Astrocyte of the cerebellum (primary cell): ENCODE data around the gene DPYSL5.

ENCODE experiments used
- DNase-seq: peaks from one replicate; pipeline ENCODE4 v3.0.0-alpha.2; 2011; ENCODE audit warnings: low read depth
- H3K4me3 ChIP-seq: 2 replicates; pipeline ENCODE4 v1.5.1; 2011; ENCODE audit warnings: mild to moderate bottlenecking, low read depth, low read length, moderate library complexity
- CTCF ChIP-seq: IDR thresholded peaks from 2 replicates; pipeline ENCODE4 v1.5.1; 2012; ENCODE audit warnings: low read length, low read depth, moderate library complexity, mild to moderate bottlenecking; ENCODE audit errors: missing control alignments
- in situ Hi-C: cut with HindIII; loops from 2 replicates; pipeline ENCODE4 v1.10.0; 2017; ENCODE audit warnings: low sequenced_read_pairs

DPYSL5 gene

GRCh38 chr2:26847655-26848335, at the start of gene DPYSL5:
DPYSL5 (plus strand) TSS chr2:26848132; CDS start chr2:26898500, 50,368 bp downstream.
- DNase-seq: no peak
- in situ Hi-C loops: no loop called here
- H3K4me3 ChIP-seq: peak within 1 kb of the TSS; percentile 32
- TF ChIP-seq CTCF: no peak

- TF ChIP-seq CTCF: no peak
- H3K4me3 ChIP-seq: no peak overlapping the region
- in situ Hi-C loops: no loop called here
- no peak for DNase-seq
Observed at GRCh38 chr2:26801328-26801727, 46.6 kb upstream of the DPYSL5 start.

GRCh38 chr2:26801796-26802195, 46.1 kb upstream of the DPYSL5 start:
- no peak overlapping the region for H3K4me3 ChIP-seq
- TF ChIP-seq CTCF: no peak
- no peak for DNase-seq
- in situ Hi-C loops: no loop called here

GRCh38 chr2:26805241-26805676, 42.7 kb upstream of the DPYSL5 start:
- no peak overlapping the region for H3K4me3 ChIP-seq
- DNase-seq: peak; percentile 24
- in situ Hi-C loops: no loop called here
- TF ChIP-seq CTCF: no peak

GRCh38 chr2:26807788-26808460, 40.0 kb upstream of the DPYSL5 start:
- no peak overlapping the region for H3K4me3 ChIP-seq
- DNase-seq: no peak
- in situ Hi-C loops: no loop called here
- TF ChIP-seq CTCF: no peak

- no peak overlapping the region for H3K4me3 ChIP-seq
- no peak for DNase-seq
- in situ Hi-C loops: no loop called here
- no peak for TF ChIP-seq CTCF
Observed at GRCh38 chr2:26809211-26809610, 38.7 kb upstream of the DPYSL5 start.
